BLaER1 treated with 17β-estradiol and CSF1 and Interleukin-3, amounts not matched to agents 10 nM and 100 nM (cell line): Measurements from ENCODE around the gene SCAMP1.
"Not testable (repeated sequence)": the region's sequence is repeated elsewhere in the genome, so short reads cannot be mapped to it uniquely, and the experiment has no call there.

ENCODE experiments used
- H3K27ac ChIP-seq, 11 experiments: shearing (Covaris generic); formaldehyde crosslinking; 2 replicates each; pipeline ENCODE4 v1.8.1; 2022
- H3K27me3 ChIP-seq, 11 experiments: shearing (Covaris generic); formaldehyde crosslinking; 2 replicates each; pipeline ENCODE4 v1.8.1; 2022
- H3K36me3 ChIP-seq, 11 experiments: shearing (Covaris generic); formaldehyde crosslinking; 2 replicates each; pipeline ENCODE4 v1.8.1; 2022
- H3K4me1 ChIP-seq, 10 experiments: shearing (Covaris generic); formaldehyde crosslinking; 2 replicates each; pipeline ENCODE4 v1.8.1; 2022
- H3K4me2 ChIP-seq, 11 experiments: shearing (Covaris generic); formaldehyde crosslinking; 2 replicates each; pipeline ENCODE4 v1.8.1; 2022
- H3K4me3 ChIP-seq, 10 experiments: shearing (Covaris generic); formaldehyde crosslinking; 2 replicates each; pipeline ENCODE4 v1.8.1; 2022
- H3K9ac ChIP-seq, 11 experiments: shearing (Covaris generic); formaldehyde crosslinking; 2 replicates each; pipeline ENCODE4 v1.8.1; 2022
- H3K9me3 ChIP-seq, 11 experiments: shearing (Covaris generic); formaldehyde crosslinking; replicated peaks in 1 of 11; 2 replicates each; pipeline ENCODE4 v1.8.1; 2022
- H4K20me1 ChIP-seq, 11 experiments: shearing (Covaris generic); formaldehyde crosslinking; 2 replicates each; pipeline ENCODE4 v1.8.1; 2022
- Cebpa-rat ChIP-seq, 11 experiments: shearing (Covaris generic); IDR thresholded peaks; 2 replicates each; pipeline ENCODE4 v1.8.1; 2022

SCAMP1 gene

DNA sequence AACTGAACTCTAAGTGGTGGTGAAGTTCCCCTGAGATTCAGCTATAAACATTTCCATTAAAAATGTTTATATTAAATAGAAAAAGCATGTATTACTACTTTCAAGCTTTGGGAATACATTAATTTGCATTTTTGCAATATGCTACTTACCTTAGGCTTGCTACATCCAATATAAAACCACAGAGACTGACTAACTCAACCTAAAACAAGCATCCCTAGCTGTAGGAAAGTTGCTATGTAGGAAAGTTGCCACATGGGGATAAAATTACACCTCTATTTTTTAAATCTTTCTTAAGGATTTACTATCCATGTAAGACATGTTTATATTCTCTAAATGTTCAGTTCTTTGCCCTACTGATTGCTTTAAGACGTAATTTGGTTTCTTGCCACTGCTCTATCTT lies 12.8 kb downstream of the SCAMP1 start:
- Histone ChIP-seq H4K20me1 (peaks cover 0 to 74% (median 25%) of the 10 kb centered on the region in 11 experiments; a peak in 10 of 22 replicates), H3K9ac (no peak overlapping the region), H3K9me3 (no peaks in the 10 kb centered on the region), H3K27ac (no peak overlapping the region), H3K27me3 (no peaks in the 10 kb centered on the region), H3K36me3 (peaks cover 0 to 7% (median 0%) of the 10 kb centered on the region in 11 experiments; a peak in 3 of 22 replicates), H3K4me2 (no peak overlapping the region), H3K4me3 (no peak overlapping the region), H3K4me1 (peaks cover 0 to 5% (median 0%) of the 10 kb centered on the region in 10 experiments; a peak in 2 of 20 replicates)
- no peak for TF ChIP-seq Cebpa-rat (IDR thresholded peaks at IDR 0.05)

GRCh38 chr5:78376315-78376714 lies 15.9 kb downstream of the SCAMP1 start:
- H3K9me3 ChIP-seq: peaks cover 0 to 7% (median 0%) of the 10 kb centered on the region in 11 experiments; a peak in 1 of 22 replicates
- peaks cover 0 to 22% (median 0%) of the 10 kb centered on the region in 11 experiments; a peak in 4 of 22 replicates for H3K36me3 ChIP-seq
- no peak for TF ChIP-seq Cebpa-rat (IDR thresholded peaks at IDR 0.05)
- no peaks in the 10 kb centered on the region for H3K27me3 ChIP-seq
- peaks cover 0 to 10% (median 0%) of the 10 kb centered on the region in 10 experiments; a peak in 3 of 20 replicates for H3K4me1 ChIP-seq
- no peak overlapping the region for H3K4me2 ChIP-seq
- peaks cover 0 to 63% (median 6%) of the 10 kb centered on the region in 11 experiments; a peak in 9 of 22 replicates for H4K20me1 ChIP-seq
- H3K4me3 ChIP-seq: no peak overlapping the region
- H3K27ac ChIP-seq: no peak overlapping the region
- no peak overlapping the region for H3K9ac ChIP-seq

DNA sequence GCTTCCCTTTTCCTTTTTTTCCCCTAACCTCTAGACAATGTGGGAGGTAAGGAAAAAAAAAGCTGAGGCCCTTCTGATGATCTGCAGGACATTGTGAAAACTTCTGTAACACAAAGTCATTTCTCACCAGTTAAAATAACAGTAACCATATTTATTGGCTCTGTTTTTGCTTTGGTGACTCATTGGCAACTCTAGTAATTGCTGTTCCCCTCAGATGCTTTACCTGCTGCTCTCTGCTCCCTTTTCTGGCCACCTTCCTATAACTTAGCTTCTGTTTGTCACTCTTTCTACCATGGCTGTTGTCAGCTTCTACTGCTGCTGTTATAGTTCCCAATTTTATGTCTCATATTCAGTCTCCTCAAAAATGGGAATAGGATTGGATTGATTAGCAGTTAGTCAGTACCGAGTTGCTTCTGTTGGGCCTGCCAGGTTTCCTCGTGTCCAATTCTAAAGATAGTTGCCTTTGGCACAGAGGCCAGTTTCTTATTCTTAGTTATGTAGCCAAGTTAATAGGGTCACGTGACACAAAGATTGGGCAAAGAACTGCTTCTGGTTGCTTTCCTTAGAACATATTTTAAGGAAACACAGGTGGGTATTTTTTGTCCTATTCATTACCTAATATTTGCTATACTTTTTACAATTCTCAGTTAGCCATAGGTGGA lies 16.8 kb downstream of the SCAMP1 start:
- no peak for TF ChIP-seq Cebpa-rat (IDR thresholded peaks at IDR 0.05)
- Histone ChIP-seq H3K27ac (no peak overlapping the region), H4K20me1 (peaks cover 0 to 61% (median 8%) of the 10 kb centered on the region in 11 experiments; a peak in 9 of 22 replicates), H3K36me3 (peaks cover 0 to 22% (median 0%) of the 10 kb centered on the region in 11 experiments; a peak in 4 of 22 replicates), H3K9me3 (peaks cover 0 to 7% (median 3%) of the 10 kb centered on the region in 11 experiments; a peak in 3 of 22 replicates), H3K4me2 (no peak overlapping the region), H3K27me3 (no peaks in the 10 kb centered on the region), H3K9ac (no peak overlapping the region), H3K4me3 (no peak overlapping the region), H3K4me1 (peaks cover 0 to 12% (median 0%) of the 10 kb centered on the region in 10 experiments; a peak in 3 of 20 replicates)

GRCh38 chr5:78377718-78378105 lies 17.3 kb downstream of the SCAMP1 start:
- Histone ChIP-seq H3K9ac (no peak overlapping the region), H3K27ac (no peak overlapping the region), H4K20me1 (peaks cover 0 to 61% (median 8%) of the 10 kb centered on the region in 11 experiments; a peak in 9 of 22 replicates), H3K4me3 (no peak overlapping the region), H3K36me3 (peaks cover 0 to 22% (median 0%) of the 10 kb centered on the region in 11 experiments; a peak in 4 of 22 replicates), H3K27me3 (no peaks in the 10 kb centered on the region), H3K4me1 (peaks cover 0 to 12% (median 0%) of the 10 kb centered on the region in 10 experiments; a peak in 3 of 20 replicates), H3K9me3 (peaks cover 0 to 11% (median 8%) of the 10 kb centered on the region in 11 experiments; a peak in 11 of 22 replicates), H3K4me2 (no peak overlapping the region)
- no peak for TF ChIP-seq Cebpa-rat (IDR thresholded peaks at IDR 0.05)

DNA sequence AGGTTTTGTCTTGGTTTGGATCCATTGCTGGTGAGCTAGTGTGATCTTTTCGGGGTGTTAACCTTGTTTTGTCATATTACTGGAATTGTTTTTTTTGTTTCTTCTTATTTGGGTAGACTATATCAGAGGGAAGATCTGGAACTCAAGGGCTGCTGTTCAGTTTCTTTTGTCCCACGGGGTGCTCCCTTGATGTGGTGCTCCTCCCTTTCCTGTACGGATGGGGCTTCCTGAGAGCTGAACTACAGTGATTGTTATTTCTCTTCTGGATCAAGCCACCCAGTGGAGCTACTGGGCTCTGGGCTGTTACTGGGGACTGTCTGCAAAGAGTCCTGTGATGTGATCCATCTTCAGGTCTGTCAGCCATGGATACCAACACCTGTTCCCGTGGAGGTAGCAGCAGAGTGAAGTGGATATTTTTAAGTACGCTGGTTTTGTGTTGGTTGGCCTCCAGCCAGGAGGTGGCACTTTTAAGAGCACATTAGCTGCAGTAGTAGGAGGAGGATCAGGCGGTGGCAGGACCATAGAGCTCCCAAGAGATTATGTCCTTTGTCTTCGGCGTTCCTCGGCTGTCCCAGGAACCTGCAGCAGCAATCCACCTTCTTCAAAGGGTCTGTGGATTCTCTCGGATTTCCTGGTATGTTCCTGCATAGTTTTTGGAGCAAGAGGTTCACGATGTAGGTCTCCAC lies 27.2 kb downstream of the SCAMP1 start:
- Histone ChIP-seq H3K9me3 (peaks cover 80 to 92% (median 87%) of the 10 kb centered on the region in 11 experiments), H4K20me1 (peaks cover 0 to 6% (median 0%) of the 10 kb centered on the region in 11 experiments; a peak in 1 of 22 replicates), H3K4me2 (no peak overlapping the region), H3K9ac (no peak overlapping the region), H3K27me3 (no peaks in the 10 kb centered on the region), H3K4me3 (no peak overlapping the region), H3K4me1 (no peaks in the 10 kb centered on the region), H3K27ac (no peak overlapping the region), H3K36me3 (peaks cover 30 to 65% (median 41%) of the 10 kb centered on the region in 11 experiments)
- TF ChIP-seq Cebpa-rat (IDR thresholded peaks at IDR 0.05): no peak

DNA sequence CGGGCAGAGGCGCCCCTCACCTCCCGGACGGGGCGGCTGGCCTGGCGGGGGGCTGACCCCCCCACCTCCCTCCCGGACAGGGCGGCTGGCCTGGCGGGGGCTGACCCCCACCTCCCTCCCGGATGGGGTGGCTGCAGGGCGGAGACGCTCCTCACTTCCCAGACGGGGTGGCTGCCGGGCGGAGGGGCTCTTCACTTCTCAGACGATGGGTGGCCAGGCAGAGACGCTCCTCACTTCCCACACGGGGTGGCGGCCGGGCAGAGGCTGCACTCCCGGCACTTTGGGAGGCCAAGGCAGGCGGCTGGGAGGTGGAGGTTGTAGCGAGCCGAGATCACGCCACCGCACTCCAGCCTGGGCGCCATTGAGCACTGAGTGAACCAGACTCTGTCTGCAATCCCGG lies 30.9 kb downstream of the SCAMP1 start:
- H3K4me3 ChIP-seq, H3K9ac ChIP-seq, H3K27me3 ChIP-seq, H3K4me1 ChIP-seq, H3K4me2 ChIP-seq, H3K27ac ChIP-seq: not testable (repeated sequence)
- peaks cover 46 to 90% (median 64%) of the 10 kb centered on the region in 11 experiments for H3K36me3 ChIP-seq
- H3K9me3 ChIP-seq: peaks cover 43 to 71% (median 62%) of the 10 kb centered on the region in 11 experiments
- peaks cover 0 to 15% (median 0%) of the 10 kb centered on the region in 11 experiments; a peak in 2 of 22 replicates for H4K20me1 ChIP-seq

DNA sequence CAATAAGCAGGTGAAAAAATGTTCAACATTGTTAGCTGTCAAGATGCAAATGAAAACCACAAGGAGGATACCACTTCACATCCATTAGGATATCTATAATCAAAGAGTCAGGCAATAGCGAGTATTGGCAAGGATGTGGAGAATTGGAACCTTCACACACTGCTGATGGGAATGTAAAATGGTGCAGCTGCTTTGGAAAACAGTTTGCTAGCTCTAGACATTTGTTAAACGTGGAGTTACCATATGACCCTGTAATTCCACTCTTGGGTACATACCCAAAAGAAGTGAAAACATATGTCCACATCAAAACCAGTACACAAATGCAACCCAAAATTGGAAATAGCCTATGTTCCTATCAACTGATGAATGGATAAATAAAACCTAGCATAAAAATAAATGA lies 37.4 kb downstream of the SCAMP1 start:
- H4K20me1 ChIP-seq: peaks cover 0 to 31% (median 0%) of the 10 kb centered on the region in 11 experiments; a peak in 4 of 22 replicates
- H3K4me3 ChIP-seq: no peak overlapping the region
- peaks cover 0 to 16% (median 0%) of the 10 kb centered on the region in 10 experiments; a peak in 3 of 20 replicates for H3K4me1 ChIP-seq
- no peak for TF ChIP-seq Cebpa-rat (IDR thresholded peaks at IDR 0.05)
- no peak overlapping the region for H3K27ac ChIP-seq
- no peak overlapping the region for H3K9ac ChIP-seq
- no peaks in the 10 kb centered on the region for H3K27me3 ChIP-seq
- peaks cover 7 to 66% (median 39%) of the 10 kb centered on the region in 11 experiments; a peak in 20 of 22 replicates for H3K9me3 ChIP-seq
- peaks cover 21 to 72% (median 52%) of the 10 kb centered on the region in 11 experiments; a peak in 20 of 22 replicates for H3K36me3 ChIP-seq
- H3K4me2 ChIP-seq: no peak overlapping the region

DNA sequence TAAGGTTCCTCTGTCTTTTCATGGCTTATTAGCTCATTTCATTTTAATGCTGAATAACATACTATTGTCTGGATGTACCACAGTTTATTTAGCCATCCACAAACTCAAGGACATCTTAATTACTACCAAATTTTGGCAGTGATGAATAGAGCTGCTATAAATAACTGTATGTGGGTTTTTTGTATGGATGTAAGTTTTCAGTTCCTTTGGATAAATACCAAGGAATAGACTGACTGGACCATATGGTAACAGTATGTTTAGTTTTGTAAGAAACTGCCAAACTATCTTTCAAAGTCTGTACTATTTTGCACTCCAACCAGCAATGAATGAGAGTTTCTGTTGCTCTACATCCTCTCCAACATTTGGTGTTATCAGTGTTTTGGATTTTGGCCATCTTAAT lies 38.7 kb downstream of the SCAMP1 start:
- no peak overlapping the region for H3K4me3 ChIP-seq

More for the DNA sequence above, 38.7 kb downstream of the SCAMP1 start:
- peaks cover 24 to 67% (median 45%) of the 10 kb centered on the region in 11 experiments; a peak in 20 of 22 replicates for H3K36me3 ChIP-seq
- TF ChIP-seq Cebpa-rat (IDR thresholded peaks at IDR 0.05): no peak
- H3K27me3 ChIP-seq: no peaks in the 10 kb centered on the region
- peaks cover 7 to 66% (median 43%) of the 10 kb centered on the region in 11 experiments; a peak in 20 of 22 replicates for H3K9me3 ChIP-seq
- H3K4me1 ChIP-seq: peaks cover 0 to 16% (median 0%) of the 10 kb centered on the region in 10 experiments; a peak in 3 of 20 replicates
- no peak overlapping the region for H3K27ac ChIP-seq
- H4K20me1 ChIP-seq: peaks cover 0 to 27% (median 0%) of the 10 kb centered on the region in 11 experiments; a peak in 3 of 22 replicates
- no peak overlapping the region for H3K4me2 ChIP-seq
- H3K9ac ChIP-seq: no peak overlapping the region
